HG03039 (cell line): ENCODE measurements around the gene ALX4.

Source experiments
- ATAC-seq: cut with Tn5 transposase; IDR thresholded peaks from one replicate; pipeline ENCODE4 v1.9.1; 2021; ENCODE audit warnings: mild to moderate bottlenecking, moderate library complexity; ENCODE audit not compliant: unreplicated experiment

ALX4 gene

GRCh38 chr11:44246726-44247125, 63.2 kb downstream of the ALX4 start:
- no peak for ATAC-seq

DNA sequence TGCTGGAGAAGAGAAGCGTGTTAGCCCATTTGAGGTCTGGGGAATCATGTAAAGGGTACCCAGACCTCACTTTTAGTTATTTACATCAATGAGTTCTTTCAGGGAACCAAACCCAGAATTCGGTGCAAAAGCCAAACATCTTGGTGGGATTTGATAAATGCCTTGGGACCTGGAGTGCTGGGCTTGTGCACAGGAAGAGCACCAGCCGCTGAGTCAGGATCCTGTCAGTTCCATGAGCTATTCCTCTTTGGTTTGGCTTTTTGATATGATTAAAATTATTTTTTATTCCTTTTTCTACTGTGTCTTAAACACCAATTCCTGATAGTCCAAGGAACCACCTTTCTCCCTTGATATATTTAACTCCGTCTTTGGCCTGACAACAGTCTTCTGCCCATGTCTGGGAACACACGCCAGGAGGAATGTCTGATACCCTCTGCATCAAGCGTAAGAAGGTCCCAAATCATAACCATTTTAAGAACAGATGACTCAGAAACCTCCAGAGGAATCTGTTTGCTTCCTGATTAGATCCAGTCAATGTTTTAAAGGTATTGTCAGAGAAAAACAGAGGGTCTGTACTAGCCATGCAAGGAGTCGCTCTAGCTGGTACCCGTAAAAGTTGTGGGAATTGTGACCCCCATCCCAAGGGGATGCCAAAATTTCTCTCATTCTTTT, 65.2 kb downstream of the ALX4 start:
- no peak for ATAC-seq

DNA sequence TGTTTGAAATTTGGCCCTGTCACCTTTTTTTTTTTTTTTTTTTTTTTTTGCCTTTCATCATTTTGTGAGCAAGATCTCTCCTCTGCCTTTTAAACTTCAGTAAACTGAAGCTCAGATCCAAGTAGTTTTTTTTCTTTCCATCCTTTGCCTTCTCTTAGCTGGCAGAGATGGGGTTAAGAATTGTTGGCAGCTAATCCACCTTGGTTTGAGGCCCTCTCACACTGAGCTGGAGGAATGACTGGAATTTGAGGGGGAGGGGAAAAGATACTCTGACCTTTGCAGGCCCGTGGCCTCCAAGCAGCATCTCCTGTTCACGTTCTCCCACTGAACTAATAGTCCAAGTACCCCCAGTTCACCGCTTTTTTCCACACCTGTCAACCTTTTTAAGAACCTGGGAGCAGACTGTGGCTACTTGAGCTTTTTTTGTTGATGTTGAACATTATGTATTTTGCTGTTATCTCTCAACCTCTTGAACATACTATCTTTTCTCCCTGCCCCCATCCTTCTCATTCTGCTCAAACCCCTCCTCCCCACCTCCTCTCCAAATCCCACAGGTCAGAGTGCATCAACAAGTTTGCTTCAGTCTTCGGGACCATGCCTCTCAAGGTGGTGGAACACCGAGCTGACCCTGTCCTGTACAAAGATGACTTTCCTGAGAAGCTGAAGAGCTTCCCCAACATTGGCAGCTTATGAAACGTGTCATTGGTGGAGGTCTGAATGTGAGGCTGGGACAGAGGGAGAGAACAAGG, 66.2 kb downstream of the ALX4 start:
- no peak for ATAC-seq

DNA sequence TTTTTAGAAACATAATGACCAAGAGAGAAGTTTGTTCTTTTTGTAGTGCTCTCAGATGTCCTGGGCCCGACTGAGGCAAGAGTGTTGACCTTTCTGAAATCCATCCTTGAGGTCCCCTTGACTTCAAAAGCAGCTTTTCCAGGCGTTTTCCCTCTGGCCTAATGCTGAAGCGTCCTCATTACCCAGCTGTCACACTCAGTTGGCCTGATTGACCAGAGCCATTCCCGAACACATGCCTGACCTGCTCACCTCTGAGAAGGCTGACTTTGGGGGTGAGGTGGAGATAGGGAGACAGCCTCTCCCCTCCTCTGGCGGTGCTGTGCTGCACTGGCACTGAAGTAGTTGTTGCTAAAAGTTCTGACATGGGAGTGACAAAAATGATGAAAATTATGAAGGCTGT, 66.9 kb downstream of the ALX4 start:
- no peak for ATAC-seq

GRCh38 chr11:44241851-44242250, 68.1 kb downstream of the ALX4 start:
- no peak for ATAC-seq

GRCh38 chr11:44237156-44237555, 72.8 kb downstream of the ALX4 start:
- ATAC-seq = no peak

DNA sequence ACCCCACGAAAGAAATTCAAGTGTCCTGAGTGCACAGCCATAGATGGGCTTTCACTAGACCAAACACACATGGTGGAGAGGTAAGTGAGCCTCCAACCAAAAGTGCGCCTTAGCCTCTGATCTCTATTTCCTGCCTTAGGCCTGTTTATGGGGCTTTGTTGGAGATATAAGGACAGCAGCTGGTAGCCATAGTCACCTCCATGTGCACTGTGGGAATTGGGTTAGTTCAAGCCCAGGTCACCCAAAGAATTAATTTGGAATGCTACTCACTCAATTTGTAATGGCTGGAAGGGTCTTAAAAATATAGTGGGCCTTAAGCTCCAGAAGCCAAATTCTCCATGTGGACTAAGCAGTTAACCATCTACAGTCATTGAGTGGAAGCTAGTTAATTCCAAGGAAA, 73.6 kb downstream of the ALX4 start:
- no peak for ATAC-seq

DNA sequence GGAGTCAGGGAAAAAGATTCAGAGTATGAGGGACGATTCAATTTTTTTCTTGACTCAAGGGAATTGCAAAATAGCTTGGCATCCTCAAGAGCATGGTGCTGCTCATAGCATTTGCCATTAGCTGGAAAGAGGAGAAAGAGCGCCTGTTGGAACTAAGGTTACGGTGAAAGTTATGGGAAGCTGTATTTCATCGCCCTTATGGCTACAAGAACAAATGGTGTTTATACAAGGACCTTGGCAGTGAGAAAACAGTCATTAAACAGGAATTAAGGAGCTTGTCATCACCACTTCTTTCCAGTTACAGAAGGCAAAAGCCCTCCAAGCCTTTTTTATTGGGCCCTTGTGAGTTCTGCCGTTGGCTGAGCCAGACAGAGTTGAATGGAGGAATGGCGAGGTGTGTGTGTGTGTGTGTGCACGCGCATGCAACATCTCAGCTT, 74.2 kb downstream of the ALX4 start:
- no peak for ATAC-seq

DNA sequence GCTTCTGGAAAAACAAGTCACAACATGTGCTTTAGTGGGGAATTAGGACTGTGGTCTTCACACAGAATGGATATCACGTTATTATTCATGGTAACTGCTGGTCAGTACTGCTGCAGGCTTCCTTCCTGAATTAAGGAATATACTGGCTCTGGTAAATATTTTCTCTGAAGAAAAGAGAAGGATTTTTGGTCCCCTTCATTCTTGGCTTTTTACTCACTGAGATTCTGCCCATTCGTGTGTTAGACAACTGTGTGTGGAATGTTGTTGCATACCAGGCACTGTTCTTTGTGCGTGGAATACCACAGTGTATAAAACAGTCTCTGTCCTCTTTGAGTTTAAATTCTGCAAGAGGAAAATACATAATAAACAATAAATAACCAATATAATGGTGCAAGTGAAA, 80.3 kb downstream of the ALX4 start:
- ATAC-seq = no peak

DNA sequence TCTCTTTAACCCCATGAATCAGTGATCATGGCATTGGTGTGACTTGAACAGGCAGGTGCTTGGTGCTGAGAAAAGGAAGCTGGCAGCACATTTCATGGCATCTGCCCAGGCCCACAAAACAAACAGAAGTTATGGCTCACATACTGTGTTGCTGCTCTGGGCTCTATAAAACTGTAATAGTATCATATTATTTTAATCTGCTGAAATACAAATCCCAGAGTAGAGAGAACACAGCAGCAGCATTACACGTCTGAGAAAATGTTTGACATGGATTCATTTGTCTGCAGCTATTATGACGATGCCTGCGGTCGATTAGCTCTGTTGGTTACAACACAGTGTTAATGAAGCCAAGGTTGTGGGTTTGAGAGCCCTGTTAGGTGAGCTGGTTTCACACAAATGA, 80.8 kb downstream of the ALX4 start:
- ATAC-seq = no peak

- ATAC-seq = no peak
Observed at GRCh38 chr11:44228379-44228778, 81.6 kb downstream of the ALX4 start.

DNA sequence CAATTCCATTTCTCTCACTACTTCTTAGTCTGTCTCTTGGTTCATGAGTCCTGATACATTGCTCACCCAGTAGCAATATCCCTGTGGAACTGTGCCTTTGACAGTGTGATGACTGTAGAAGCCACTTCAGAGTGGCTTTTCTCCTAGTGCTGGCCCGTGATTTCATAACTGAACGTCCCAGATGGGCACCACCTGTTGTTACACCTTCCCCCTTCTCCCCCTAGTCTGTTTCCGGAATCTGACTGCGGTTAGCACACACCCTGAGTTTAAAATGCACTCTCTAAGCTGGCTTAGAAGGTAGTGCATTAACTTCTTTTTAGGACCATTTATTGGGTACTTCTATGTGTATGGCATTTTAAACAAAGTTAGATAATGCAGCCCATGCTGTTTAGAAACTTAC, 83.0 kb downstream of the ALX4 start:
- no peak for ATAC-seq

- no peak for ATAC-seq
Observed at GRCh38 chr11:44226490-44226889, 83.4 kb downstream of the ALX4 start.

DNA sequence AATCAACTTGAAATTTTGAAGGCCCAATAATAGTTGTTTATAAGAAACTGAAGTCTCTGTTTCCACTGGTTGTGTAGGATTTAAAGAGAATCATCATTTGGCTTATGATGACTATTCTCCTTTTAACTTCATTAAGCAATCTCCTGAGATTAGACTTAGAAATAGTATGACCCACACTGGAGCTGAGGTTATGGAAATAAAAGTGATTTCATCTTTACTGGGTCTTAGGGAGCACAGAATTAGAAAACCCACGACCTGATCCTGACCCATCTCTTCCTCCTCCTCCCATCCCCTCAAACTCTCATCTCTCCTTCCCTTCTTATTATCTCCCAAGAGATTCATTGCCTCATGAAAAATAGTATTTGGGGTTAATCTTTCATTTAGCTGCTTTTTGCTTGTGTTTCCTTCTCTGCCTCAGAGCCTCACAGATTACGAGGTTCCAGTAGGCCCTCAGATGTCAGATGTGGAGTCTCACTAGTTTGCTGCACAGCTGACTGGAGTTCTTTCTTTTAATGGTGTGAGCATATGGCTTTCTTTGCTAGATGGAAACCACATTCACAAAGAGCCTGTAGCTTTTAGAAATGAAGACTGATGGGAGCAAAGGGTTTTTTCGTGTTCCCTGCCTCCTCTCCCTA, 85.0 kb downstream of the ALX4 start:
- ATAC-seq = no peak

DNA sequence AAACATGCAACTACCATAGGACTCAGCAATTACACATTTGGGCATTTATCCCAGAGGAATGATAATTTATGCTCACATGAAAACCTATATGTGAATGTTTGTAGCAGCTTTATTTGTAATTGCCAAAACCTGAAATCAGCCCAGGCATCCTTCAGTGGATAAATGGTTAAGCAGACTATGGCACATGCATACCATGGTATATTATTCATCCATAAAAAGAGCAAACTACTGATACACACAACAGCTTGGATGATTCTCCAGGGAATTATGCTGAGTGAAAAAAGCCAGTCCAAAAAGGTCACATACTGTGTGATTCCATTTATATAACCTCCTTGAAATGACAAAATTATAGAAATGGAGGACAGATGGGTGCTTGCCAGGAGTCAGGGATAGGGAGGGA, 86.7 kb downstream of the ALX4 start:
- no peak for ATAC-seq

DNA sequence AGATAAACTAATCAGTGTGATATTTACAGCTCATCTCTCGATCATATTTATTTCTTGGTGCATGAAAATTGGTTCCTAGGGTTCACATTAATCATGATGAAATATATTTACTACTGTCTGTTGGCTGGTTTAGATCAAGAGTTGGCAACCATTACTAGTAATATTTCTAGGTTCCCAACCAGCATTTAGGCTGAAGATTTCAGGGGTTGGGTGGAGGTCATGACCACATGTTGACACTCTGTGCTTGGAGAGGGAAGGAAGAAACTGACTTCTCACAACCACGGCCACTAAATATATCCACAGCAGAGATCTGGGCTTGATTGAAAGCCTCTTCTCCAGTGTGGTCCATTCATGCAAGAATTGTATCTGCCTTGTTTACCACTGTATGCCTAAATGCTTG, 87.9 kb downstream of the ALX4 start:
- ATAC-seq = no peak

DNA sequence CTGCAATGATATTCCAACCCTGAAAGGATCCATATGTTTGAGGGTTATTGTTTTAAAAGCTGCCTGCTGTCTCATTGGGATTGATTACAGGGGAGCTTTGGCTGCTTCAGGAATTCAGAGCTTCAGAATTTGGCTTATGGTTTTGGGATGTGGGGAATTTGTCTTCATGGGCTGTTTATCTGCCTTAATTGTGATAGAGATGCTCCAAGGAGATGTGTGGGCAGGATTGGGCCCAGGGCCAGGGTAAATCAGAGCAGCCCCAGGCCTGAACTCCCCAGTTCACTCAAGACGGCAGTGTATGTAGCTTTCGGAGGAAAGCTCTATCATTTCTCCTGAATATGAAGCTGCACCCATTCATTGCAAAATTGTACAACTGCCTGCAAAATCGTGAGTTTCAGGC, 88.5 kb downstream of the ALX4 start:
- ATAC-seq = no peak

DNA sequence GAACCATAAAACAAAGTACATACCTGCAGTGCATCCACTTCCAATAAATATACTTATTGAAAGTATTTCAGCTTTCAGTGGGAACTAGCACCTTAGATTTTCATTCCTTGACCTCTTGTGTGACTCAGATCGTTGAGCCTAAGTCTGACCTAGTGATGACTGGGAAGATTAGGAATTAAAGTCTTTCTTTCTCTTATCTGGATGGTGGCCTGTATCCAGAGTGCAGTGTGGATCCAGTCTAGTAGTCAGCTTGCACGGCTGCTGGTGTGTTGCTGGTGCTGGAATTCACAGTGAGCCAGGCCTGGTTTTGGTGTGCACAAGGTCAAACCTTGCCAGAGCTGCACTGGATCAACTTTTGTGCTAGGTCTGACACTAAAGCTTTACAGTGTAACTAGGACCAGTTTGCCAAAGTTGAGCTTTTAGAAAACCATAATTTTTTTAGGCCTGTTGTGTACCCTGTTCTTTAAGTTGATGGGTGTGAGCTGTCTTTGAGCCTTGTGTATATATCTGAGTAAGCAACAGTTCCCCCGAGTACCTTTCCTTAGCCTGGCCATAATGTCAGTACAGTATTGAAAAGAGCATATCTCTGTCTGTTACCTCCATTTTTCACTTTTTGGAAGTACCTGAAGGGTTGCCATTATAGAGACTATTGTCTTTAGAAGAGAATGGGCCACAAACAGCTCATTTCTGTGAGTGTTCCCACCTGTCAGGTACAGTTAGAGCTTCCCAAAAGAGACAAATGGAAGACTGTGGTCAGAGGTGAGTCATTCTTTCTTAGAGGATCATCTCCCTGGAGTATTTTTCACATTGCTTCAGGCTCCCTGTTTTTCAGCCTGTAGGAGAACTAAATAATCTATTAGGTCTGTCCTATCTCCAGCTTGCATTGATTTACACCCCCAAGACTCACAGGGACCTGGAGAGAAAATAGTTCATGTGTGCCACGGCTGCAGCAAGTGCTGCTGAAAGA, 89.8 kb downstream of the ALX4 start:
- ATAC-seq = no peak

- ATAC-seq = no peak
Observed at GRCh38 chr11:44217432-44217831, 92.5 kb downstream of the ALX4 start.

DNA sequence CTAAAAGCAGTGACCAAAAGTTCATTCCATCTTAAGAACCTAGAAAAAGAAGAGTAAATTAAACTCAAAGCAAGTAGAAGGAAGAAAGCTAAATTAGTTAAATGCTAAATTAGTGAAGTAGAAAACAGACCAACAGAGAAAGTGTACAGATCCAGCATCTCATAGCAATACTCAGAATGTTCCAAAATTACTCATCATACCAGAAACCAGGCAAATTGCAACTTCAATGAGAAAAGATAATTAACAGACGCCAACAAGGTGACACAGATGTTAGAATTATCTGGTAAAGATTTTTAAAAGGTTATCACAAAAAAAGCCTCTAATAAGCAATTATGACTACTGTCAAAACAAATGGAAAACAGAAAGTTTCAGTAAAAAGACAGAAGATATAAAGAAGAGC, 96.8 kb downstream of the ALX4 start:
- ATAC-seq = no peak

GRCh38 chr11:44212128-44212527, 97.8 kb downstream of the ALX4 start:
- no peak for ATAC-seq
